K562 (cell line): ENCODE measurements around the gene FNDC11. TPM values are rescaled to one million over a fixed set of nuclear protein-coding genes. Genes with fewer than 3 reads are reported as not detected.
"Not testable (repeated sequence)": the region's sequence is repeated elsewhere in the genome, so short reads cannot be mapped to it uniquely, and the experiment has no call there.

Experiments
- ATAC-seq: fragments of 200-7000 bp; cut with Tn5 transposase; 3 replicates; pipeline ENCODE4 v1.9.1; 2020; ENCODE audit warnings: moderate library complexity
- BruUV-seq: library from RNA; stranded (reverse); fragments of 400-500 nt; replicated peaks from 2 replicates; lab custom pipeline; 2021; lab: Mats Ljungman, UMichigan
- CTCF ChIA-PET: fragments of 300-600 bp; formaldehyde crosslinking; extraction: SDS; loops from one replicate; lab custom pipeline; 2021; ENCODE audit warnings: low intra/inter-chr PET ratio; lab: Yijun Ruan, JAX
- POLR2A ChIA-PET: fragments of 300-600, 350-650 bp; sonication (Branson Sonifier 250); formaldehyde crosslinking; extraction: SDS; loops from one replicate; lab custom pipeline; 2021; ENCODE audit warnings: antibody characterized with exemption, inconsistent platforms; lab: Yijun Ruan, JAX
- DNase-seq, 4 experiments: peaks; one replicate each; pipeline versions ENCODE4 v3.0.0 to v3.0.0-alpha.2; 2011 to 2018; ENCODE audit warnings: low spot score in 3 of 4, mixed read lengths in 3 of 4; ENCODE audit errors: extremely low read depth in 1 of 4
- FAIRE-seq: peaks from 2 replicates; lab custom pipeline; 2011; peaks lifted over from hg19 to GRCh38; lab: Jason Lieb, UNC
- H2AFZ ChIP-seq: 2 replicates; pipeline ENCODE4 v1.6.0; 2011; ENCODE audit warnings: low read depth, low read length, control low read depth, inconsistent platforms
- H3K27ac ChIP-seq: fragments of 200-600 bp; 3 replicates; pipeline ENCODE4 v1.8.0; 2011; ENCODE audit warnings: low read depth, mild to moderate bottlenecking, control low read depth, inconsistent platforms, low read length, moderate library complexity, mixed read lengths; ENCODE audit errors: extremely low read depth
- H3K27me3 ChIP-seq, 2 experiments: fragments of 300-600 bp in 1 of 2; 2 replicates in 1 of 2; 3 replicates in 1 of 2; pipeline versions ENCODE4 v1.6.0 to v1.8.0; 2011; ENCODE audit warnings: inconsistent platforms in 2 of 2, low read length in 2 of 2, mild to moderate bottlenecking in 1 of 2, mixed read lengths in 1 of 2, moderate library complexity in 1 of 2; ENCODE audit not compliant: control insufficient read depth in 2 of 2, insufficient read depth in 2 of 2
- H3K36me3 ChIP-seq: fragments of 300-600 bp; 3 replicates; pipeline ENCODE4 v1.8.0; 2011; ENCODE audit warnings: mild to moderate bottlenecking, low read length, inconsistent platforms; ENCODE audit not compliant: control insufficient read depth, insufficient read depth
- H3K4me1 ChIP-seq, 2 experiments: fragments of 200-600 bp in 1 of 2; replicated peaks in 1 of 2; 2 replicates in 1 of 2; 3 replicates in 1 of 2; pipeline versions ENCODE4 v1.5.1 to v1.8.0; 2011; ENCODE audit warnings: inconsistent platforms in 2 of 2, low read length in 2 of 2, mild to moderate bottlenecking in 1 of 2, mixed read lengths in 1 of 2, moderate library complexity in 1 of 2; ENCODE audit not compliant: control insufficient read depth in 2 of 2, insufficient read depth in 2 of 2
- H3K4me2 ChIP-seq: 2 replicates; pipeline ENCODE4 v1.6.1; 2011; ENCODE audit warnings: low read length, control low read depth, inconsistent platforms, mixed read lengths; ENCODE audit not compliant: insufficient read depth
- H3K4me3 ChIP-seq: fragments of 200-600 bp; sonication (generic), shearing (Covaris generic); 2 replicates; pipeline ENCODE4 v1.5.1; 2016; ENCODE audit warnings: control low read depth, inconsistent platforms
- H3K79me2 ChIP-seq: fragments of 200-600 bp; 3 replicates; pipeline ENCODE4 v1.8.0; 2011; ENCODE audit warnings: low read length, inconsistent platforms; ENCODE audit not compliant: control insufficient read depth, insufficient read depth
- H3K9ac ChIP-seq, 2 experiments: 2 replicates each; pipeline versions ENCODE4 v1.6.0 to v1.6.1; 2011; ENCODE audit warnings: low read depth in 2 of 2, low read length in 2 of 2, control low read depth in 1 of 2, inconsistent platforms in 1 of 2, mild to moderate bottlenecking in 1 of 2, mixed read lengths in 1 of 2; ENCODE audit not compliant: insufficient read depth in 1 of 2
- H3K9me1 ChIP-seq: one replicate; pipeline ENCODE4 v1.6.0; 2011; ENCODE audit warnings: inconsistent platforms, mild to moderate bottlenecking, low read length, moderate library complexity; ENCODE audit not compliant: control insufficient read depth, insufficient read depth
- H3K9me3 ChIP-seq: replicated peaks from 2 replicates; pipeline ENCODE4 v1.5.1; 2011; ENCODE audit warnings: low read depth, low read length, inconsistent platforms; ENCODE audit not compliant: control insufficient read depth, insufficient read depth
- H4K20me1 ChIP-seq: replicated peaks from 2 replicates; pipeline ENCODE4 v1.6.1; 2011; ENCODE audit warnings: low read length, inconsistent platforms, mixed read lengths; ENCODE audit not compliant: control insufficient read depth, insufficient read depth
- POLR3A ChIP-seq: IDR thresholded peaks from 2 replicates; pipeline ENCODE4 v1.6.1; 2011; ENCODE audit warnings: borderline replicate concordance, mild to moderate bottlenecking, moderate library complexity; ENCODE audit not compliant: insufficient read length, insufficient read depth; ENCODE audit errors: extremely low read depth
- WGBS: fragments of 100-300 bp; shearing (Covaris generic); methylation state at CpG from one replicate; pipeline ENCODE4 v1.1.6; 2016; ENCODE audit warnings: low coverage, mixed read lengths; ENCODE audit not compliant: insufficient coverage; ENCODE audit errors: missing lambda C conversion rate; 5-methylcytosine and 5-hydroxymethylcytosine counted together
- in situ Hi-C: fragments of 300-500 bp; cut with MboI; formaldehyde crosslinking; loops from 4 replicates; pipeline ENCODE4 v1.15.0; 2018; ENCODE audit warnings: inconsistent platforms, mixed read lengths
- intact Hi-C: fragments of 100-400 bp; cut with micrococcal nuclease; formaldehyde crosslinking; loops from 2 replicates; pipeline ENCODE4 v1.14.2; 2022
- polyA plus RNA-seq, 8 experiments: library from polyadenylated mRNA; depleted of rRNA in 4 of 8; stranded (reverse) in 5 of 8; unstranded in 3 of 8; fragments of >200 nt; fragmentation: Nextera tagmentation in 2 of 8; fragmentation: Illumina TruSeq in 1 of 8; extraction: Ambion mirVana in 2 of 8; extraction: Trizol in 1 of 8; gene quantifications; 2 replicates each; pipeline versions ENCODE4 v1.2.1 to v1.2.3, GENCODE V29; 2011 to 2014; ENCODE audit warnings: inconsistent platforms in 1 of 8, missing spikeins in 1 of 8
- total RNA-seq, 7 experiments: library from RNA; depleted of rRNA in 6 of 7; stranded (reverse); fragments of >200 nt in 6 of 7; fragmentation: Illumina TruSeq in 2 of 7; extraction: Trizol in 2 of 7; gene quantifications; 2 replicates each; pipeline versions ENCODE4 v1.2.1 to v1.2.3, GENCODE V29; 2011 to 2021; ENCODE audit warnings: low replicate concordance in 1 of 7

FNDC11 gene
- total and polyA plus RNA-seq, 9 of the 15 experiments (the other 6 are each of a cell fraction or from before 2014, with no cell fraction given), result 0.08 to 2.3 (median 0.64) TPM; not detected in 2

DNA sequence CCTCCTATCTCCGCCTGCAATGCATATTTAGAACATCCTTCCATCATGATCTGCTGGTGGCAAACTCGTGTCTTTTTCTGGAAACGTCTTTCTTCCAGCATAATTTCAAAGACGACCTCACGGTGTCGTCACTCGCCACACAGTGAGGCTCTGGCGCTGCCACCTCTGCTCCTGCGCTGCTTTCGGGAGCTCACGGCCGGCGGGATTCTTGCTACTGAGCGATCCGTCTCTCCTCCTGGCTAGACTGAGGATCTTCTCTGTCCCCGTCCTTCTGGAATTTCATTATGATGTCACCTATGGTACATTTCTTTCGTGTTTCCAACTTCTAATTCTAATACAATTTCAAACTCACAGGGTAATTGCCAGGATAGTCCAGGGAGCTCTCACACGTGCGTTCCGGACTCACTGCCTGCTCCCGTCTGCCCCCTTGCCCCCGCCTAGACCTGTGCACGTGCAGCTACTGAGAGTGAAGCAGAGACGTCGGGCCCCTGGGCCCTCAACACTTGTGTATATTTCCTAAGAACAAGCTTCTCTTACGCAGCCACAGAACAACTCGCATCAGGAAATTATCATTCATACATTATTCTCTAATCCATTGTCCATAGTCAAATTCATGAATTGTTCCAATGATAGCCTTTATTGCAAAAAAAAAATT, 45.6 kb downstream of the FNDC11 start:
- Histone ChIP-seq H4K20me1 (no peaks in the 10 kb centered on the region), H2AFZ (no peak overlapping the region), H3K9me3 (no peaks in the 10 kb centered on the region), H3K4me3 (no peak overlapping the region), H3K4me1 (peaks cover 0 to 10% of the 10 kb centered on the region in 2 experiments; a peak in 2 of 5 replicates), H3K9ac (peak overlapping the region in 1 of 2 experiments; percentile 57; a peak in 1 of 4 replicates), H3K79me2 (no peaks in the 10 kb centered on the region), H3K27ac (no peak overlapping the region), H3K36me3 (peaks cover 52% of the 10 kb centered on the region; the same call in 2 of the 3 replicates), H3K9me1 (peaks cover 9% of the 10 kb centered on the region), H3K27me3 (no peaks in the 10 kb centered on the region), H3K4me2 (no peak overlapping the region)
- no TSS peak for BruUV-seq
- CTCF ChIA-PET, result no interaction called here
- DNase-seq (no peak), FAIRE-seq (no peak), ATAC-seq (no peak)
- in situ Hi-C loops, result no loop called here
- intact Hi-C loops, result no loop called here
- POLR2A ChIA-PET, result interaction anchor here (1.1 to 1.5 kb wide), 2 partner anchors 11 to 27 kb away, joined by 3 to 4 read pairs; partner anchors contain the start of gene GMEB2
- no peak for TF ChIP-seq POLR3A
- 85% methylated on average over 27 of the region's 27 CpGs for WGBS

DNA sequence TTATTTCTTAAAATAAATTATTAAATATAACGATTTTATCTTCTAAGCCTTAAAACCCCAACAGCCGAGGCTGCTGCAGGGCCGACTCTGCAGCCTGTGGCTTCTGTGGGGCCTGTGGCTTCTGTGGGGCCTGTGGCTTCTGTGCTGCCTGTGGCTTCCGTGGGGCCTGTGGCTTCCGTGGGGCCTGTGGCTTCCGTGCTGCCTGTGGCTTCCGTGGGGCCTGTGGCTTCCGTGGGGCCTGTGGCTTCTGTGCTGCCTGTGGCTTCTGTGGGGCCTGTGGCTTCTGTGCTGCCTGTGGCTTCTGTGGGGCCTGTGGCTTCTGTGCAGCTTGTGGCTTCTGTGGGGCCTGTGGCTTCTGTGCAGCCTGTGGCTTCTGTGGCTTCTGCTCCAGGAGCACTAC, 47.7 kb downstream of the FNDC11 start:
- FAIRE-seq, intact Hi-C loops, in situ Hi-C loops, H3K4me3 ChIP-seq, H3K27ac ChIP-seq, H3K9me3 ChIP-seq, BruUV-seq, H3K27me3 ChIP-seq, H3K79me2 ChIP-seq, DNase-seq, POLR2A ChIA-PET, H2AFZ ChIP-seq, H3K4me2 ChIP-seq, ATAC-seq, H4K20me1 ChIP-seq, H3K9ac ChIP-seq, H3K9me1 ChIP-seq, H3K4me1 ChIP-seq: not testable (repeated sequence)
- H3K36me3 ChIP-seq, result peaks cover 48% of the 10 kb centered on the region; the same call in 2 of the 3 replicates
- CTCF ChIA-PET, result interaction anchor here (0.6 kb wide), 1 partner anchor 9 kb away, joined by 3 read pairs; no protein-coding TSS in a partner anchor
- WGBS, result 86% methylated on average over 8 of the region's 8 CpGs
